Left lung (tissue), 10 donors: ENCODE data around the gene CIB4. TPM values are rescaled to one million over a fixed set of nuclear protein-coding genes. Genes with fewer than 3 reads are reported as not detected.

Source experiments
- ATAC-seq: fragments of 200-7000 bp; cut with Tn5 transposase; one replicate; pipeline ENCODE4 v1.9.1; 2020; ENCODE audit warnings: moderate library complexity
- DNase-seq, 4 donors: peaks; one replicate each; pipeline ENCODE4 v3.0.0-alpha.2; 2013 to 2020
- H3K27ac ChIP-seq, 2 donors: fragments of 200-600 bp; sonication (generic) in 1 of 2; one replicate each; pipeline versions ENCODE4 v1.5.0 to v1.8.0; 2020 to 2021
- H3K27me3 ChIP-seq, 2 donors: fragments of 200-600 bp; sonication (generic) in 1 of 2; one replicate each; pipeline versions ENCODE4 v1.5.0 to v1.8.0; 2020 to 2021
- H3K36me3 ChIP-seq, 2 donors: fragments of 200-600 bp; sonication (generic) in 1 of 2; one replicate each; pipeline versions ENCODE4 v1.5.0 to v1.8.0; 2020 to 2021
- H3K4me1 ChIP-seq, 2 donors: fragments of 200-600 bp; one replicate each; pipeline ENCODE4 v1.8.0; 2021
- H3K4me3 ChIP-seq, 2 donors: fragments of 200-600 bp; sonication (generic) in 1 of 2; one replicate each; pipeline versions ENCODE4 v1.5.0 to v1.8.0; 2020 to 2021; ENCODE audit warnings: mild to moderate bottlenecking in 1 of 2
- H3K9me3 ChIP-seq, 2 donors: fragments of 200-600 bp; sonication (generic) in 1 of 2; one replicate each; pipeline versions ENCODE4 v1.5.0 to v1.8.0; 2020 to 2021
- CTCF ChIP-seq, 2 donors: fragments of 200-600 bp; sonication (generic) in 1 of 2; IDR thresholded peaks; one replicate each; pipeline versions ENCODE4 v1.5.0 to v1.8.0; 2021; ENCODE audit warnings: antibody characterized with exemption in 2 of 2
- intact Hi-C, 2 donors: fragments of 100-400 bp; cut with DNase I; formaldehyde crosslinking; loops; one replicate each; pipeline versions ENCODE4 v1.11.2 to v1.14.2; 2022
- polyA plus RNA-seq, 6 donors: library from polyadenylated mRNA; unstranded; fragments of 120-200 nt; gene quantifications; one replicate each; pipeline ENCODE4 v1.2.1, GENCODE V29; 2013; ENCODE audit not compliant: insufficient read length in 6 of 6
- total RNA-seq, 2 donors: library from RNA; stranded (reverse); fragmentation: NEBNext Ultra II Directional; extraction: Animal tissue kit (Norgen Biotek cat#: 25700); gene quantifications; one replicate each; pipeline ENCODE4 v1.2.1, GENCODE V29; 2021
- donor health status: DM: no; HTN: yes; CAD: no.
- donor health status: DM: no; HTN: no; CAD: no.

Gene CIB4
- total and polyA plus RNA-seq, 8 donors: 1.0 to 2.4 (median 1.8) TPM; not detected in 2

- Histone ChIP-seq H3K27me3 (peaks cover 0 to 29% of the 10 kb centered on the region in 2 donors), H3K27ac (no peak overlapping the region), H3K36me3 (no peaks in the 10 kb centered on the region), H3K9me3 (no peaks in the 10 kb centered on the region), H3K4me3 (no peak overlapping the region), H3K4me1 (no peaks in the 10 kb centered on the region)
- ATAC-seq (no peak), DNase-seq (peak in 1 of 4 donors; percentile 21)
- intact Hi-C loops: no loop called here
- no peak for TF ChIP-seq CTCF (IDR thresholded peaks at IDR 0.05)
Measured at GRCh38 chr2:26672112-26672817, 31.1 kb upstream of the CIB4 start.

GRCh38 chr2:26671691-26672090, 30.5 kb upstream of the CIB4 start:
- no peaks in the 10 kb centered on the region for H3K9me3 ChIP-seq
- peaks cover 0 to 29% of the 10 kb centered on the region in 2 donors for H3K27me3 ChIP-seq
- no peak overlapping the region for H3K4me3 ChIP-seq
- TF ChIP-seq CTCF (IDR thresholded peaks at IDR 0.05): no peak
- intact Hi-C loops: no loop called here
- no peaks in the 10 kb centered on the region for H3K4me1 ChIP-seq
- DNase-seq: peak in 1 of 4 donors; percentile 4
- H3K27ac ChIP-seq: no peak overlapping the region
- no peaks in the 10 kb centered on the region for H3K36me3 ChIP-seq
- no peak for ATAC-seq

GRCh38 chr2:26670931-26671460, 29.8 kb upstream of the CIB4 start:
- intact Hi-C loops: no loop called here
- DNase-seq: peak in 1 of 4 donors; percentile 5
- H3K27ac ChIP-seq: no peak overlapping the region
- no peak for ATAC-seq
- peaks cover 0 to 29% of the 10 kb centered on the region in 2 donors for H3K27me3 ChIP-seq
- H3K9me3 ChIP-seq: no peaks in the 10 kb centered on the region
- H3K4me1 ChIP-seq: no peaks in the 10 kb centered on the region
- H3K36me3 ChIP-seq: no peaks in the 10 kb centered on the region
- no peak overlapping the region for H3K4me3 ChIP-seq
- TF ChIP-seq CTCF (IDR thresholded peaks at IDR 0.05): no peak

- intact Hi-C loops: no loop called here
Measured at GRCh38 chr2:26670171-26670570, 29.0 kb upstream of the CIB4 start.

More at GRCh38 chr2:26670171-26670570, 29.0 kb upstream of the CIB4 start:
- Histone ChIP-seq H3K36me3 (no peaks in the 10 kb centered on the region), H3K27me3 (peaks cover 0 to 29% of the 10 kb centered on the region in 2 donors), H3K4me3 (no peak overlapping the region), H3K4me1 (no peaks in the 10 kb centered on the region), H3K27ac (no peak overlapping the region), H3K9me3 (no peaks in the 10 kb centered on the region)
- no peak for TF ChIP-seq CTCF (IDR thresholded peaks at IDR 0.05)
- ATAC-seq (no peak), DNase-seq (peak in 1 of 4 donors; percentile 29)
